Activated CD8-positive, alpha-beta memory T cell treated with anti-CD3 and anti-CD28 coated beads, Interleukin-2, amount 50 U/mL, for 4 hours (primary cell): ENCODE measurements around the gene OSER1.

ENCODE experiments used
- DNase-seq: peaks from one replicate; pipeline ENCODE4 v3.0.0-alpha.2; 2020

The OSER1 gene

DNA sequence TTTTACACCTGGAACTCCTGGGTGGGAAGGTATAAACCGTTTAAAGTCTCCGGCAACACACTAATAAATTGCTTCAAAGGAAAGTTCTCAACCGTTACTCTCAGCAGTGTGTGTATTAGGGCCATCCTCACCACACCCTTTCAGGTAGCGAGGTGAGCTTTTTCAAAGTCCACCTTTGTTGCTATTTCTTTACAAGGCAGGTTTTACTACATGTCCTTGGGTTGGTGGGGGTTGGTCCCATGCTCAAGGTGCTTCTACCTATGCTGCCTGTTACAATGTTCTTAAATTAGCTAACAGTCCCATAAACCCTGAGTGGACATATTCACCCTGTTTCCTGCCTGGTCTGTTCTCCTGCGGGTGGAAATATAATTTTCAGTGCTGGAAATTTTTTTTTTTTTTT is 13.2 kb upstream of the OSER1 start:
- DNase-seq = no peak

GRCh38 chr20:44222633-44223368 is 12.2 kb upstream of the OSER1 start:
- DNase-seq = no peak

DNA sequence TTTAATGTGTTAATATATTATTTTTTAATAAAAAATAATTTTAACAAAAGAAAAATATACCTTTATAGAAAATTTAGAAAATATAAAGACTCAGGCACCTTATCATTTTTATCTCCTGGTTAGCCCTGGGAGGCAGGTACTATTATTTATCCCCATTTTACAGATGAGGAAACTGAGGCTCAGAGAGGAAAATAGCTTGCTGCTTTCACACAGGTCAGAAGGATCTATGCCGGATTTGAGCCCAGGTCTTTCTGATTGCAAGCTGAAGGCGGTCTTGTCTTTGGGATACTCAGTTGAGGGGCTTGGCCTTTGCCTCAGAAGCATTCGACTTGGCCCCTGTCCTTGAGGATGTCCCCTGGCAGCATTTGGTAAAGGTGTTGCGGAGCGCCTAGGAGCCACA is 11.5 kb upstream of the OSER1 start:
- no peak for DNase-seq

DNA sequence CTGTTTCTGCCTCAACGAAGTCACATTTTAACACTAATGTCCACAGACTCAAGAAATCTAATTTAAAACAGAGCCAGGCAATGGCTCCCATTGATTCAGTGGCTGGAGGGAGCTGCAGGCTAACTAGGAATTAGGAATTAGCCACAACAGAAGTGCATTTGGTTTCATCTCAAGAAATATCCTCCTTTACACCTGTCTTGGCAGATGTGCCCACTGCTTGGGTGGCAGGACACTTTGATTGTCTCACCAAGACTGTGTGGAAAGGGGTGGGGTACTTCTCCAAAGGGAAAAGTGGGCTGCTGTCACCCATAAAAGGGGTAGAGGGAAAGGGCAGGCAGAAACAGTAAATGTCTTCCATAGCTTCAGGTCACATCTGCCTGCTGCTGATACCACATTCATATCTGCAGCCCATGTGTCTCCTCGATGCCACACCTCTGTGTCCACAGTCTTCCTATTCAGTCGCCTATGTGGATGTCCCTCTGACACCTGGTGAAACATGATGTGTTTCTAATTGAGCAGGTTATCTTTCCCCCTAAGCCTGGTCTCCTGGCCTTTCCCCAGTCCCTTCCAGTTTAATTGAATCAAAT is 10.9 kb upstream of the OSER1 start:
- DNase-seq = no peak

DNA sequence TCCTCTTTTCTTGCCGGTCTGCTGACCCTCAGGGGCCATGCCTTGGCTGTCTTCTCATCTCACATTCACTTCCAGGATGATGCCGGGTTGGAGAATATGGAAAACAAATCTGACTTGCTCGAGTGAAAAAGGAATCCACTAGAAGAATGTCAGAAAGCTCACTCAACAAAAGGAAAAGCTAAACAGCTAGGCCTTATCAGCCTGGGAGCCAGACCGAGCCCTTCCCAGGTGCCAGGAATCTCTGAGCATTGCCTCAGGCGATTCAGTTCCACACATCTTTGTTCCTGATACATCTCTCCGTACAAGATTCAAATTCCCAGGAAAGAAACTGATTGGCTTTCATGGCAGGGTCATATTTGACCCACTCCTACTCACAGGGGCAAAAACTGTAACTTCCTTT is 9.2 kb upstream of the OSER1 start:
- no peak for DNase-seq

GRCh38 chr20:44219170-44219730 is 8.7 kb upstream of the OSER1 start:
- DNase-seq = no peak

- peak; percentile 40 for DNase-seq
These were observed 7.9 kb upstream of the OSER1 start for GRCh38 chr20:44218446-44218845.

DNA sequence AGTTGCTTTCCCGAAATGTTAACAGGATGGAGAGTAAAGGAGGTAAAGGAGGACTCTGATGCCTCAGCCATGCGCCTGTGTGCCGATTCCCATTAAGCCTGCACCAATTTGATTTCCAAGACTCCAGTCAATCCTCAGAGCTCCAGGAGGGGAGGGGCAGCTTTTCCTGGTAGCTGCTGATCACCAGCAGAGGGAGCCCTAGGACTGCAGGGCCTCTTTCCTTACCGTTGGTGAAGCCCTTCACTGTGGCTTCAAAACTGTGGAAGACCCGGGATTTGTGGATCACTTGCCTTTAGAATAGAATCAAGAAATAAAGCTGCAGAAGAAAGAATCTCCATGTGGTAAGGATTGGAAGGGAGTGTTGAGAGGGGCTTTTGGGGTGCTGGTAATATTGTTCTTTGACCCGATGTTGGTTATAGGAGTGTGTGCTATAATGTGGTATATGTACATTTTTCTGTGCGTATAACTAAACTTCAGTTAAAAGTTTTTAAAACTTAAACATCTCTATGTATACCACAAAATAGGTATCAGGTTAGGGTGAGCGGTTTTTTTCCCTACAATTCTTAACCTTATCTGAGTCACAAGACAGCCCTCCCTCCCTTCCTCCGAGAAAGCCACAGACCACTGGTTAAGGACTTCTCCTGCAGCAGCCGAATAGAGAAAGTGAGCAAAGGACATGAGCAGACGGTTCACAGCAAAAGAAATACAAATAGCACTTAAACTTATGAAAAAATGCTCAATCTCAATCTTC is 6.9 kb upstream of the OSER1 start:
- peak; percentile 58 for DNase-seq

- DNase-seq = peak; percentile 77
These were observed 4.6 kb upstream of the OSER1 start for GRCh38 chr20:44215125-44215524.

DNA sequence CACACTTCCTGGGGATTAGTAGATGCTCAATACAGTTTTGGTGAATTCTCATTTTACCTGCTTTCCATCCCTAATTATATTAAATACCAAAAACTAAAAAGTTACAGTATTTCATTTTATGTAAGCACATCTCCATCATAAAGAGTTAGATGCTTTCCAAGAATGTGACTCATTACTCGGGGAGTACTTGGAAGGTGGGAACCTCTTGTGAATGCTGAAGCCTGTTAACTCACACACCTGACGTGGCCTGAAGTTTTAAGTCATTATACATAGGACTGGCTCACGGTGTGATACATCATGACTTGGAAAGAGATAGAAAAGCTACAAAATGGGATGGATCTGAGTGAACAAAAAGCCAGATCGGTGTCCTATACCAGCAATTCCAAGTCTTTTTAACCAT is 2.2 kb upstream of the OSER1 start:
- DNase-seq = no peak

DNA sequence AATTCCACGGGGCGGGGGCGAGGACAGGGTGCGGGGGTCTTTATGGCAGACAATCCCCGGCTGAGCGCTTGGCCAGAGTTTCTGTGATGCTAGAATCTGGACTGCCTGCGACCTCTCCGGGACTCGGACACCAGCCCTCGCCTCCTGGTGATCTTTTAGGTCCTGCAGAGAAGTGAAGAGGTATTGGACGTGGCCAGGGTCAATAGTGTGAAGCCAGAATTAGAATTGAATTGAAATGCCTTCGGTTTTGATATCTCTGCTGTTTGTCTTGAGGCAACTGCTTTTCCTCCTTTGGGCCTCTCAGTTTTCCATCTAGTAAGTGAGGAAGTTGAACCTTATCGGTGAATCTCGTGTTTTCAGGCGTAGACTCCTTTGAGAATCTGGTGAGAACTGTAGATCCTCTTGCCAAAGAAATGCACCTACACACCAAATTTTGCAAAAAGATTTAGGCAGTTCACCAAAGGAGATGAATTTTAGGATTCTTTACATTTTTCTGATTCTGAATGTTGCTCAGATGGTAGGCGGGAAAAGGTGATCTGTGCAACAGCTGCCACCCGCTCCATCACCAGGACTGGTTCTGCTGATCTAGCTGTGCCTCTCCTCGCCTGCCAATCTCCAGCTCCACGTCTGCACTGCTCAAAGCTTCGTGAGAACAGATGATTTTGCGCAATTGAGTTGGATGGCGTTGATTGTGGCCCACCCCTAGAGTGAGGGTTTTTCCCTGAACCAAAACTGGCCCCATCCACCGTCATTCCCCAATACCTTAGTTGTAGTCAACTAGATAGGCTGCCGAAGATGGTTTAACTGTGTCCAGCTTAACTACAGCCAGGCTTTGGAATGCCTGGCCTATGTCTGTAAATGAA is 837 bp upstream of the OSER1 start:
- DNase-seq = no peak

DNA sequence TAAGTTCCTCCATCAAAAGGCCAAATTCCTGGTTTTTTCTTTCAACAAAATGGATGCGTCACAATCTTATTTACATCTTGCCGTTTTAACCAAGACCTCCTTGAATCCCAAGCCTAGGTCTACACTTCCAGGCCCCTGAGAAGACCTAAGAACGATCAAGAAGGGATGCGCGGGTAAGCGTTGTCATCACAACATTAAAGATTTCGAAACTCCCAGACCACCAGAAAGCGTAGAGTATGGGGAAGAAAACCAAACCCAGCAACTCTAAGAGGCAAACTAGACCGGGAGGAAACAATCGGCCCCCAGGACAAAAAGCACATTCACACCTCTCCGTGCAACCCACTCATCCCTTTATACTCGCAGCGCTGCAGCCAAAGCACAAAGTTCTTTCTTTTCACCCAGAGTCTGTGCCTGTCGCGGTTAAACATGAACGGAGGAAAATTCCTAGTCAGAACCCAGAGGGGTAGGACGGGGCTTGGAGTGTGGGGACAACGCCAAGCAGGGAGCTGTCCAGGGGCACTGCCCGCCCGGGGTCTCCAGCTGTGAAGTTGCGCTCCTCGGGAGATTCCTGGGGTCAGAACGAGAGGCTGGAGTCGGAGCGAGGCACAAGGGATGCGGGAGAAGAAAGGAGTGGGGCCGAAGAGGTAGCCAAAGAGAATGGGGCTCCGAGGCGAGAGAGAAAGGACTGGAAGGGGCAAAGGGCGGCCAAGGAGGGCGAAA is 725 bp downstream of the OSER1 start:
- no peak for DNase-seq

DNA sequence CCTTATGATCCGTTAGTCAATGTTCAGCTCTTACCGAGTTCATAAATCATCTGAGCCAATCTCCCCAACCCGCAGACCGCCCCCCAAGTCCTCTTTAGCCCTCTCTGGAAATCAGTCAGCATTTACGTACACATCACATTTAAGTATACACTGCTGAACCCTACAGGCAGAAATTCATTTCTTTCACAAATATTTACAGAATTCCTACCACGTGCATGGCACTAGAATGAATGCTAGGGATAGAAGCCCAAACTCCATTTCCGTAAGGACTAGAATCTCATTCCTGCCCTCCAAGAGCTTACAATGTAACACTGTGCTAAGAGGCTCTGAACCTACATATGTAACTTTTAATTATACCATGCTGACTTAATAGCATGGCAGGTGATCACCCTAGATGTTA is 1.8 kb downstream of the OSER1 start:
- DNase-seq = no peak

DNA sequence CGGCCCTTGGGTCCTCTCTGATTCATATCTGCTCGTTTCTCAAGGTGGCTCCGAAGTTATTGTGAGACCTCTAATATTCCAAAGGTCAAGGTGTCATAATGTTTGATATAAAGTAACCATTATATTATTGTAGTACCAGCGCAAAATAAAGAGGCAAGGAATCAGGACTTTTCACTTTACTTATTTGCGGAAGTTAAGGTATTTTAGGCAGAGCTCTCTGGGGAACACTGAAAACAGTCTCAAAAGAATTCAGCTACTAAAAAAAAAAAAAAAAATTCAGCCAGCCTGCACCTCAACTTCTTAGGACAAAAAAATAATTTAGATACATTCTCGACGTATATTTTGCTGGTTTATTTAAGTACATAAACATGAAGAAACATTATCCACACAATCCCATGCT is 2.4 kb downstream of the OSER1 start:
- no peak for DNase-seq

DNA sequence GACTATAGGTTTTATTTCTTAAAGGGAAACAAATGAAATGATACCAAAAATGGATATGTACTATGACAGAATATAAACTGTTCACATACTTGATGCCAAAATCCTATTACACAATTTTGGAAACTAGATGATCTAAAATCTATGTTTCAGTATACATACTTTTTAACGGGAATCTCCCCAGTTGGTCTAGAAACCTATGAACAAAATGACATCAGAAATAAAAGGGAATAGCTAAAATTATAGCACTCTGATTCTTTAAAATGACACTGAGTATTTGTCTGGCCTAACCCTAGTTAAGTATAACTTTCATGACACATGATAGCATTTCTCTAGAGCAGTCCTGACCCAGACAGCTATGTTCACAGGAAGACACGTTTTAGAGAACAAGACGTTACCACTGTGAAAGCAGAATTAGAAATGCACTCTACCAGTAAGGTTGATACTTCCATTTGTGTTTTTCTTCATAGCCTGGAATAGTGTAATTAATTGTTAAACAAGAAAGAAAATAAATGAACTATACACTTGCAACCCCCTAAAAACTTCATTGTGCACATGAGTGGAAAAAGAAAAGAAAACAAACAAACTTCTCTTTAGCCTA is 3.3 kb downstream of the OSER1 start:
- no peak for DNase-seq

DNA sequence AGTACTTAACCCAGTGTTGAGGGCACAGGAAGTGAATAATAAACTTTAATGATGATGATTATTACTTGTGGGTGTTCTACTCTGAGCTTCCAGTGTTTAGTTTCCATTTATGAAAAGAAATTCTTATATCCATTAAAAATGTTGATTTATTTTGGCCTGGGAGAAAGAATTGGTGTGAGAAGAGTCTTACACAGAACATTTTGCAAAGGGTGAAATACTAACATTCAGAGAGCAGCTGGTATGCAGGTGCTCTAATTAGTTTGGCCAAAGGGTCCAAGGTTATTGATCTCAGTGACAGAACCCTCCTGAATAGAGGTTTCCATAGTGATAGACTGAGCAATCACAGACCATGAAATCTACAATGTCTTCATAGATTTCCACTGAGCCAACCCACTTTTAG is 4.4 kb downstream of the OSER1 start:
- DNase-seq = no peak

DNA sequence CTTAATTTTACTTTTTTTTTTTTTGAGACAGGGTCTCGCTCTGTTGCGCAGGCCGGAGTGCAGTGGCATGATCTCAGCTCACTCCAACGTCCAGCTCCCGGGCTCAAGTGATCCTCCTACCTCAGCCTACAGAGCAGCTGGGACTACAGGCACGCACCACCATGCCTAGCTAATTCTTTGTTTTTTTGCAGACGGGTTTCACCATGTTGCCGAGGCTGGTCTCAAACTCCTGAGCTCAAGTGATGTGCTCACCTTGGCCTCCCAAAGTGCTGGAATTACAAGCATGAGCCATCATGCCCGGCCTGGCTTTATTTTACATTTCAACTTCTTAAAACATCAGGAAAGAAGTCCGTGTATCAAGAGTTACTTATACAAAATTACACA is 5.7 kb downstream of the OSER1 start:
- DNase-seq = no peak

DNA sequence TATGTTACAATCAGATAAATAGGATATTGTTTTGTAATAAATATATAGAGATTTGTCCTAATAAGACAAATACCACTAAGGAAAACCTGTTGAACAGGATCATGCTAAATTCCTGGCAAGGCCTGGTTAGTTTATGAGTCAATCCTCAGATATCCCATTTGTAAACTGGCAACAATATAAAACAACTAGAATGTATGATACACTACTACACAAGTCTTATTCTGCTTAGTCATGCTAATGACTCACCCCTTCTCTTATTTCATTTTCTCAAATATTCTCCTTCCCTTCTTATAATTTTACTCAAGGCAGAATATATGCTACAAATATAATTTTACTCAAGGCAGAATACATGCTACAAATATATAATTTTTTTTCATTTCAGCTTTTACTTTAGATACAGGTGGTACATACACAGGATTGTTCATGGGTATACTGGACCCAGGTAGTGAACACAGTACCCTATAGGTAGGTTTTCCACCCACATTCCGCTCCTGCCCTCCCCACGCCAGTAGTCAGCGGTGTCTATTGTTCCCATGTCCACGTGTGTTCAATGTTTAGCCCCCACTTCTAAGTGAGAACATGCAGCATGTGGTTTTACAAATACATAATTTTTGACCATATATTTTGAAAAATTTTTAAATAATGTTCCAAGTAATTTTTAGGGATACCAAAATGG is 6.3 kb downstream of the OSER1 start:
- DNase-seq = no peak

DNA sequence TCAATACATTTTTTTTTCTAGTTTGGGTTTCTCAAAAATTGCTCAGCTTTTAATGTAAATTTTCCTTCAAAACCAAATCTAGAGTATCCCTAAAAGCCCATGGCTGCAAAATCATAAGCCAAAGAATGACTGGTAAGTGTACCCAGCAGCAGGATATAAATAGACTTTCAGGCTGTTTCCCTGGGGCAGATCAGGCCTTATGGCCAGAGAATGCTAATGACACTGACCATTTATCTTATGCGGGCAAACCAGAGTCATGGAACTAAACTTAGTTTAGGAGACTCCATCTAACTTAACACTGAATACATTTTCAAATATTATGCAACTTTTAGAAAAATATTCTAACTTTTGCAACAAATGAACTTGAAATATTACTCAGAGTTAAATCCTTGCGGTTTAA is 7.4 kb downstream of the OSER1 start:
- no peak for DNase-seq

- no peak for DNase-seq
These were observed 9.6 kb downstream of the OSER1 start for GRCh38 chr20:44200983-44201382.

DNA sequence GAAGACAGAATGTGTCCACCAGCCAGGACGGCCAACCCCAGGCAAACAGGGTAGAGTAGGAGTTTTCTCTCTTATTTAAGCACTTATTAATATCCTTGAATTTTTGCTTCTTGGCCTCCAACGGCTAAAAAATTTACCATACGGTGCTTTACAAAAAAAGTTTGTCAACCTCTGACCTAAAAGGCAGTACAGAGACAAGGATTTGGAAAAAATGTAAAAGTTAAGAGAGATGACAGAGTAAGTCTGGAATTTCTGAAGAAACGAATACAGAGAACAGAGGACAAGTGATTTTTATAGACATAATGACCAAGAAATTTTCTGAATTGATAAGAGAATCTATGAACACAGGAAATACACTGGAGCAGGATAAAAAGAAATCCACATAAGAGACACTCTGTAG is 10.2 kb downstream of the OSER1 start:
- DNase-seq = no peak
